ENCODE data around the gene ISG20.
A peak's percentile ranks its signal among the peaks of the same experiment; 100 is the strongest.

Gene ISG20

GRCh38 chr15:88702983-88703382, 64.2 kb downstream of the ISG20 start:
- no peak overlapping the region for H3K4me3 ChIP-seq (ENCODE audit: low read length)
- H3K9me3 ChIP-seq (ENCODE audit: low read length): peaks cover 2% of the 10 kb centered on the region
- H3K4me1 ChIP-seq (ENCODE audit: insufficient read depth, low read length): no peaks in the 10 kb centered on the region
- peaks cover 50% of the 10 kb centered on the region for H3K27me3 ChIP-seq (ENCODE audit: insufficient read depth, low read length)
- H3K36me3 ChIP-seq (ENCODE audit: insufficient read depth, low read length): no peaks in the 10 kb centered on the region
- H2AFZ ChIP-seq (ENCODE audit: low read depth, low read length): no peak overlapping the region

GRCh38 chr15:88703533-88703932, 64.7 kb downstream of the ISG20 start:
- no peak overlapping the region for H2AFZ ChIP-seq (ENCODE audit: low read depth, low read length)
- H3K4me3 ChIP-seq (ENCODE audit: low read length): no peak overlapping the region
- peaks cover 2% of the 10 kb centered on the region for H3K9me3 ChIP-seq (ENCODE audit: low read length)
- H3K4me1 ChIP-seq (ENCODE audit: insufficient read depth, low read length): no peaks in the 10 kb centered on the region
- H3K36me3 ChIP-seq (ENCODE audit: insufficient read depth, low read length): no peaks in the 10 kb centered on the region
- H3K27me3 ChIP-seq (ENCODE audit: insufficient read depth, low read length): peaks cover 55% of the 10 kb centered on the region

- Histone ChIP-seq H3K9me3 (ENCODE audit: low read length) (peaks cover 2% of the 10 kb centered on the region), H3K4me1 (ENCODE audit: insufficient read depth, low read length) (no peaks in the 10 kb centered on the region), H3K36me3 (ENCODE audit: insufficient read depth, low read length) (no peaks in the 10 kb centered on the region), H3K4me3 (ENCODE audit: low read length) (peak overlapping the region; percentile 11), H3K27me3 (ENCODE audit: insufficient read depth, low read length) (peaks cover 57% of the 10 kb centered on the region), H2AFZ (ENCODE audit: low read depth, low read length) (peak overlapping the region; percentile 44)
These were observed 66.3 kb downstream of the ISG20 start for GRCh38 chr15:88704791-88705768.

GRCh38 chr15:88705769-88706165, 67.0 kb downstream of the ISG20 start:
- Histone ChIP-seq H3K36me3 (ENCODE audit: insufficient read depth, low read length) (no peaks in the 10 kb centered on the region), H3K4me1 (ENCODE audit: insufficient read depth, low read length) (no peaks in the 10 kb centered on the region), H3K27me3 (ENCODE audit: insufficient read depth, low read length) (peaks cover 61% of the 10 kb centered on the region), H3K4me3 (ENCODE audit: low read length) (no peak overlapping the region), H3K9me3 (ENCODE audit: low read length) (peaks cover 2% of the 10 kb centered on the region), H2AFZ (ENCODE audit: low read depth, low read length) (no peak overlapping the region)
